Activated T-helper 1 cell treated with anti-CD3 and anti-CD28 coated beads, Interleukin-12 subunit alpha, Interleukin-12 subunit beta, Interleukin-2, Interleukin-4 antibody, amounts not matched to agents 30 ng/mL and 10 ng/mL and 1 ng/mL, durations not matched to agents 14 hours and 24 hours and 36 hours (primary cell): ENCODE measurements around the gene GOLGA5. TPM values are rescaled to one million over a fixed set of nuclear protein-coding genes. Genes with fewer than 3 reads are reported as not detected.
"Not testable (repeated sequence)": the region's sequence is repeated elsewhere in the genome, so short reads cannot be mapped to it uniquely, and the experiment has no call there.

ENCODE experiments used
- DNase-seq: peaks from one replicate; pipeline ENCODE4 v3.0.0; 2021; ENCODE audit warnings: low spot score
- H3K27ac Mint-ChIP-seq: one replicate; pipeline ENCODE4 v1.8.0; 2021; ENCODE audit warnings: mild to moderate bottlenecking, mixed read lengths
- H3K27me3 Mint-ChIP-seq: one replicate; pipeline ENCODE4 v1.8.0; 2022; ENCODE audit warnings: mild to moderate bottlenecking, moderate library complexity, mixed read lengths; ENCODE audit not compliant: insufficient read depth
- H3K36me3 Mint-ChIP-seq: one replicate; pipeline ENCODE4 v1.8.0; 2021; ENCODE audit warnings: low read depth, mixed read lengths
- H3K4me1 Mint-ChIP-seq: one replicate; pipeline ENCODE4 v1.8.0; 2021; ENCODE audit warnings: low read depth, mixed read lengths
- H3K4me3 Mint-ChIP-seq: one replicate; pipeline ENCODE4 v1.8.0; 2021; ENCODE audit warnings: mild to moderate bottlenecking, moderate library complexity, mixed read lengths
- H3K9me3 Mint-ChIP-seq: one replicate; pipeline ENCODE4 v1.8.0; 2021; ENCODE audit warnings: mixed read lengths
- intact Hi-C: fragments of 100-400 bp; cut with micrococcal nuclease; formaldehyde crosslinking; loops from one replicate; pipeline ENCODE4 v1.15.1; 2024
- total RNA-seq: library from RNA; stranded (reverse); gene quantifications from 2 replicates; pipeline ENCODE4 v1.2.3, GENCODE V29; 2022

Gene GOLGA5
- total RNA-seq, 1 donor from 2014 or later: 22.6 TPM

DNA sequence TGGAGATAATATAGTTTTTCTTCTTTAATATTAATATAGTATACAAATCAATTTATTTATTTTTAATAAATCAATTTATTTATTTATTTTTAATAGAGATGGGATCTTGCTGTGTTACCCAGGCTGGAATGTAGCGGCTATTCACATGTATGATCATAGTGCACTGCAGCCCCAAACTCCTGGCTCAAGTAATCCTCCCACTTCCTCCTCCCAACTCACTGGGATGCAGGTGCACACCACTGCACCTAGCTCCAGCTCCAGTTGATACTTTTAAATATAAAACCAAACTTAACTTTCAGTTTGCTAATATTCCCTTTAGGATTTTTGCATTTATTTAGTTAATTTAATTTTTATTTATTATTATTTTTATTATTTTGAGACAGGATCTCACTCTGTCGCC lies 8.6 kb downstream of the GOLGA5 start:
- intact Hi-C loops: no loop called here
- Mint-ChIP-seq H3K9me3 (no peaks in the 10 kb centered on the region), H3K4me3 (no peak overlapping the region), H3K36me3 (peaks cover 46% of the 10 kb centered on the region), H3K4me1 (peaks cover 43% of the 10 kb centered on the region), H3K27me3 (no peaks in the 10 kb centered on the region), H3K27ac (no peak overlapping the region)
- DNase-seq: no peak

DNA sequence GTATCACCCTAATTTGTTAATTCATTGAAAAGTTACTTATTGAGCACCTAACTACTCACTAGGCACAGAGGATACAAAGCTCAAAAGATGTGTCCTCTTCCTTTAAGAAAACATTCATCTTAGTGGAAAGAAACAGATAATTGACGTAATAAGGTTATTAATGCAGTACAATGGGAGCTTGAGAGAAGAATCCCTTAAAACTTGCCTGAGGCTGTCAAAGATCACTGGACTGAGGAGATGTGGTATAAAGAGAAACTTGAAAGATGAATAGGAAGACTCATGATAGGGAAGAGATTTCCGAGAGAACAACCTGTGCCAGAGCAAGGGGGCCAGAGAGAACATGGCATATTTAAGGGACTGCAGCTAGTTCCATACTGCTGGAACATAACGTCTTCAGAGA lies 19.1 kb downstream of the GOLGA5 start:
- Mint-ChIP-seq H3K27me3 (no peaks in the 10 kb centered on the region), H3K4me3 (no peak overlapping the region), H3K9me3 (no peaks in the 10 kb centered on the region), H3K36me3 (peaks cover 17% of the 10 kb centered on the region), H3K27ac (no peak overlapping the region), H3K4me1 (no peaks in the 10 kb centered on the region)
- no peak for DNase-seq
- intact Hi-C loops: no loop called here

DNA sequence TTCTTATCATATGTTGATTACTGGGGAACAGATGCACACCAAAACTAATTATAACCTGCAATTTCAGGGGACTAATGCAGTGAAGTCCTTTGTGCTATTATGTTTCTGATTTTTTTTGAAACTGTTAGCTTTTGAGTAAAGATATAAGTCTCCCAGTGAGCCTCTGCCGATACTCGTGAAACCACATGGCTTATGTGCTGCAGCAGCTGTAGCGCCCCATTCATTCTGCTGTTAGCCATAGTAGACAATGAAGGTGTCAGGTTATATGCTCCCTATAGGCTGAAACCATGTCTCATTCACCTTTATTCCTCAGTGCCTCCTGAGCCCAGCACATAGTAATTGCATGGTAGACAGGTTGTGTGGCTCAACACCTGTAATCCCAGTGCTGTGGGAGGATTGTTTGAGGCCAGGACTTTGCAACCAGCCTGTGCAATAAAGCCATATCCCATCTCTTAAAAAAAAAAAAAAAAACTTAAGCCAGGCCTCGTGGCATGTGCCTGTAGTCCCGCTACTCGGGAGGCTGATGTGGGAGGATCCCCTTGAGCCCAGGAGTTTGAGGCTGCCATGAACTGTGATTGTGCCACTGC lies 25.0 kb downstream of the GOLGA5 start:
- no peaks in the 10 kb centered on the region for H3K4me1 Mint-ChIP-seq
- H3K4me3 Mint-ChIP-seq: no peak overlapping the region
- H3K27me3 Mint-ChIP-seq: no peaks in the 10 kb centered on the region
- H3K27ac Mint-ChIP-seq: no peak overlapping the region
- H3K9me3 Mint-ChIP-seq: no peaks in the 10 kb centered on the region
- peaks cover 34% of the 10 kb centered on the region for H3K36me3 Mint-ChIP-seq
- DNase-seq: no peak
- intact Hi-C loops: no loop called here

DNA sequence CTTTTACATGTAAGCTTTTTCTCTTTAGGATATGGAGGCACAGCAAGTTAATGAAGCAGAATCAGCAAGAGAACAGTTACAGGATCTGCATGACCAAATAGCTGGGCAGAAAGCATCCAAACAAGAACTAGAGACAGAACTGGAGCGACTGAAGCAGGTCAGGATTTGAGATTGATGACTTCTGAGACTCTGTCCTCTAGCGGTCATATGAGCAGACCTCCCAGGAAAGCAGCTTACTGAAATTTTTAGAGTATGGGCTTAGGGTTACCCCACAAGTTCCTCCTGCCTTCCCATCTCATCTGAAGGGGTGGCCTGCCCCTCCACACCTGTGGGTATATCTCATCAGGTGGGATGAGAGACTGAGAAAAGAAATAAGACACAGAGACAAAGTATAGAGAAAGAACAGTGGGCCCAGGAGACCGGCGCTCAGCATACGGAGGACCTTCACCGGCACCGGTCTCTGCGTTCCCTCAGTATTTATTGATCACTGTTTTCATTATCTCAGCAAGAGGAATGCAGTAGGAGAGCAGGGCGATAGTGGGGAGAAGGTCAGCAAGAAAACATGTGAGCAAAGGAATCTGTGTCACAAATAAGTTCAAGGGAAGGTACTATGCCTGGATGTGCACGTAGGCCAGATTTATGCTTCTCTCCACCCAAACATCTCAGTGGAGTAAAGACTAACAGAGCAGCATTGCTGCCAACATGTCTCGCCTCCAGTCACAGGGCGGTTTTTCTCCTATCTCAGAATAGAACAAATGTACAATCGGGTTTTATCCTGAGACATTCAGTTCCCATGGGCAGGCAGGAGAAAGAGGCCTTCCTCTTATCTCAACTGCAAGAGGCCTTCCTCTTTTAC lies 25.8 kb downstream of the GOLGA5 start:
- not testable (repeated sequence) for H3K9me3 Mint-ChIP-seq
- peaks cover 40% of the 10 kb centered on the region for H3K36me3 Mint-ChIP-seq

DNA sequence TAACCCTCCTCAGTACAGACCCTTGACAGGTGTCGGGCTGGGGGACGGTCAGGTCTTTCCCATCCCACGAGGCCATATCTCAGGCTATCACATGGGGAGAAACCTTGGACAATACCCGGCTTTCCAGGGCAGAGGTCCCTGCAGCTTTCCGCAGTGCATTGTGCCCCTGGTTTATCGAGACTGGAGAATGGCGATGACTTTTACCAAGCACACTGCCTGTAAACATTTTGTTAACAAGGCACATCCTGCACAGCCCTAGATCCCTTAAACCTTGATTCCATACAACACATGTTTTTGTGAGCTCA lies 26.4 kb downstream of the GOLGA5 start:
- DNase-seq, H3K9me3 Mint-ChIP-seq, H3K4me3 Mint-ChIP-seq, H3K27ac Mint-ChIP-seq, H3K4me1 Mint-ChIP-seq, H3K27me3 Mint-ChIP-seq, intact Hi-C loops: not testable (repeated sequence)
- peaks cover 36% of the 10 kb centered on the region for H3K36me3 Mint-ChIP-seq

More for the DNA sequence above, 25.8 kb downstream of the GOLGA5 start:
- H3K4me1 Mint-ChIP-seq, DNase-seq, intact Hi-C loops, H3K27me3 Mint-ChIP-seq, H3K27ac Mint-ChIP-seq, H3K4me3 Mint-ChIP-seq: not testable (repeated sequence)

DNA sequence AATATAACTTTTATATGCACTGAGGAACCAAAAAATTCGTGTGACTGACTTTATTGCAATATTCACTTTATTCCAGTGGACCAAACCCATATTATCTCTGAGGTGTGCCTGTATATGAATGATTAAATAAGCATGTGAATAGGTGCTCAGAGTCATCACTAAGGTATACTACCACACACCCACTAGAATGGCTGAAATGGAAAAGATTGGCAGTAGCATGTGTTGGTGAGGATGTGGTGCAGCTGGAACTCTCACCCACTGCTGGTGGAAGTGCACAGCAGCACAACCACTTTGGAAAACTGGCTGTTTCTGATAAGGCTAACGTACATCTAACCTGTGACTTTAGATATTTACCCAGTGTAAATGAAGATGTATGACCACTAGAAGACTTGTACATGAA lies 36.8 kb downstream of the GOLGA5 start:
- Mint-ChIP-seq H3K27ac (no peak overlapping the region), H3K4me3 (no peak overlapping the region), H3K9me3 (no peaks in the 10 kb centered on the region), H3K4me1 (no peaks in the 10 kb centered on the region), H3K27me3 (no peaks in the 10 kb centered on the region), H3K36me3 (peaks cover 35% of the 10 kb centered on the region)
- no peak for DNase-seq
- intact Hi-C loops: no loop called here

DNA sequence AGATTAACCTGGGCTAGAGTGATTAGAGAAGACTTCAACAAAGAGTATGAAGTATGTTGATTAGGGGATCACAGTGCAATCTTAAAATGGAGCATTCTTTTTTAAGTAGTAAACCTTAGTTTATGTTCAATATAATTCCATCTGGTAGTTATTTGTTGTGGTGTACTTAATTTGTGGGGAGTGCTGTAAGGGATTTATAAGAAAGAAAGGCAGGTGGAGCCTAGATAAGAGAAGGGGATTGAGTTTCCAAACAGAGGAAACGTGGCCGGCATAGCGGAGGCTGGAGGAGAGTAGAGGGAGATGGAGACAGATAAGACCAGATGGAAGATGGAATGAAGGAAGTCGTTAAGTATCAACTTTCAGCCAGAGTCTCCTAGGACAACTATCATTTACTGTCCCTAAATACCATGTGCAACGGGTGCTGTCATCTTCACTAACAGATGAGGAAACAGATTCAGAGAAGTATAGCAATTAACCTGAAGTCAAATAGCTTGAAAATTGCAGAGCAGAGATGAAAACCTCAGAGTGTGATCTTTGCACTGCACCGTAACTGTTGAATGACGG lies 38.1 kb downstream of the GOLGA5 start:
- Mint-ChIP-seq H3K36me3 (peaks cover 37% of the 10 kb centered on the region), H3K9me3 (no peaks in the 10 kb centered on the region), H3K27ac (no peak overlapping the region), H3K4me1 (no peaks in the 10 kb centered on the region), H3K27me3 (no peaks in the 10 kb centered on the region), H3K4me3 (no peak overlapping the region)
- no peak for DNase-seq
- intact Hi-C loops: no loop called here

DNA sequence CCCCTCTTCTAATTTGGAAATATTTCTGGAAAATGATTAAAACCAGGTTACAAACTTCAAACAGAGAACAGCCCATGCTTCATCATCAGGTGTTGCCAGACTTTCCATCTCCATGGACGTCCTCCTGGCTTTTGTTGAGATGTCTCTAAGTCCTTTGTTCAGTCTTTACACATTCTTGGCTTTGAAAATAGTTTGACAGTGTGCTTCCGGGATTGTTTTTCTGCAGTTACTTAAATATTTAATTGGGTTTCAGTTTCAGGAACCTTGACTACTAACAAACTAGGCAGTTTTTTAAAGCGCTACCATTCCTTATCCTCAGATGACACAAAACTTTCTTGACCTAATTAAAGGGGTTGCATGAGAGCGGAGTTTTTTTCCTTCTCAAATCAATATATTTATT lies 47.8 kb downstream of the GOLGA5 start:
- Mint-ChIP-seq H3K27ac (no peak overlapping the region), H3K4me3 (no peak overlapping the region), H3K36me3 (peaks cover 40% of the 10 kb centered on the region), H3K27me3 (no peaks in the 10 kb centered on the region), H3K4me1 (peaks cover 23% of the 10 kb centered on the region), H3K9me3 (peaks cover 6% of the 10 kb centered on the region)
- intact Hi-C loops: no loop called here
- DNase-seq: no peak

DNA sequence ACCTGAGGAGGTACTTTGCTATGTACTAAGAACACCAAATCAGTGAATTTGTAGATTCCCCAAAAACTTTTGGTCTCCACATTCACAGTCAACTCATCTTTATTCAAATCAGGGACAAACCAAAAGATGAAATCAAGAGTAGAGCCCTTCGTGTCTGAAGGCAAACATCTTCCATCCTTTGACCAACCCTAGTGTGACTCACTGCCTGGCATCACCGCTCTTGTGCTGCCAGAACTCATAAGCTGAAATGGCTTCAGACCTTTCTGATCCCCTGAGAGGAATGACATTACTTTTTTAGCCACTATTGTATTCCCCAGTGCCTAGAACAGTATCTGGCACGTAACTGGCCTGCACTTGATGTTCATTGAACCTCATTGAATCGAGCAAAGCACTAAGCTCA lies 50.1 kb downstream of the GOLGA5 start:
- Mint-ChIP-seq H3K4me3 (no peak overlapping the region), H3K36me3 (peaks cover 20% of the 10 kb centered on the region), H3K27ac (no peak overlapping the region), H3K27me3 (no peaks in the 10 kb centered on the region), H3K4me1 (peaks cover 32% of the 10 kb centered on the region), H3K9me3 (peaks cover 6% of the 10 kb centered on the region)
- no peak for DNase-seq
- intact Hi-C loops: no loop called here

DNA sequence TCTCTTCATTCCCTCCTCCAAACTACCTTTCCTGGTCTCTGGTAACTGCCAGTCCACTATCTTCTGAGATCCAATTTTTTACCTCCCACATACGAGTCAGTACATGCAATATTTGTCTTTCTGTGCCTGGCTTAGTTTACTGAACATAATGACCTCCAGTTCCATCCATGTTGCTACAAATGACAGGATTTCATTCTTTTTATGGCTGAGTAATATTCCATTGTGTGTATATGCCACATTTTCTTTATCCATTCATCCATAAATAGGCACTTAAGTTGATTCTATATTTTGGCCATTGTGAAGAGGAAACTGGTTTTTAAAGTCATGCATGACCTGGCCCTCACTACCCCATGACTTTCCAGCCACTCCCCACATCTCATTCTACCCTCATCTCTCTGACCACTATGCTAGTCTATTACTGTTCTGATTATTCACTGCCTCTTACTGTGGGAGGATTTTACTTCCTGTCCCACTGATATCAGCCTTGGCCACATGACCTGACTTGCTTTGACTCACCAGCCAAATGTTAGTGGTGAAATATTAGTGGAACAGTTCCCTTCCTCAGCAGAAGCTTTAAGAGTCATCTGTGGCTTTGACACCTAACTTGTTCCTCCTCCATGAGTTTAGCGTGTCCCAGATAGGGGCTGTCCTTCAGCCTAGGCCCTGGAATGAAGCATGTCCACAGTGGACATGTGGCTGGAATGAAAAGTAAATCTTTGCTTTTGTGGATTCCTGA lies 52.2 kb downstream of the GOLGA5 start:
- intact Hi-C loops: no loop called here
- Mint-ChIP-seq H3K9me3 (peaks cover 6% of the 10 kb centered on the region), H3K4me3 (no peak overlapping the region), H3K36me3 (peaks cover 12% of the 10 kb centered on the region), H3K4me1 (peaks cover 32% of the 10 kb centered on the region), H3K27ac (no peak overlapping the region), H3K27me3 (no peaks in the 10 kb centered on the region)
- DNase-seq: no peak

DNA sequence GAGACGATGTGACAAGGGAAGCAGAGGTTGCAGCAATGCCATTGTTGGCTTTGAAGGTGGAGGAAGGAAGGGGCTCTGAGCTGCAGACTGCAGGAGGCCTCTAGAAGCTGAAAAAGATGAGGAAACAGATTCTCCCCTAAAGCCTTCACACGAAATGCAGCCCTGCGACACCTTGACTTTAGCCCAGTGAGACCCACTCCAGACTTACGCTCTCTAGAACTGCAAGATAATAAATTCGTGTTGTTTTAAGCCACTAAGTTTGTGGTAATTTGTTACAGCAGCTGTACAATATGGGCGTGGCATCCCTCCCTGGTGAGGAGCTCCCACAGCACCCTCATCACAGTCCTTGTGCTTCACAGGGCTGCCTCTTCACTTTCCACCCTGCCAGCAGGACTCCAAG lies 53.2 kb downstream of the GOLGA5 start:
- DNase-seq: no peak

DNA sequence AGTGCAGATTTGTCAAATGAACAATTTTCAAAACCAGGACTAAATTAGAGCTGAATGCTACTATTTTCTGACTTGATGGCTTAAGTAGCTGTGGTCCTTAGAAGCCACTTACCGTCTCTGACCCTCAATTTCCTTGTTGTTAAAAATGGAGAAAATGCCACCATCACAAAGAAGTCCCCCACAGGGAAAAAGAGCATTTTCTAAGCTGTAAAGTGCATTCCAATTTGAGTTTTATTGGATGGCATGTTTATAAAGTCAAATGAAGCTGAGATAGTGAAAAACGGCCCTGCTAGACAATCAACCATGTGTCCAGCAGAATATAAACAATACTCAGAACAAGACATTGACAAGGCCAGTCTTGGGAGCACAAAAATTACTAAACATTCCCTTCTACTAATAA lies 53.6 kb downstream of the GOLGA5 start:
- H3K27ac Mint-ChIP-seq: no peak overlapping the region

More for the DNA sequence above, 53.2 kb downstream of the GOLGA5 start:
- no peak overlapping the region for H3K4me3 Mint-ChIP-seq
- no peaks in the 10 kb centered on the region for H3K27me3 Mint-ChIP-seq
- peaks cover 13% of the 10 kb centered on the region for H3K9me3 Mint-ChIP-seq
- peaks cover 8% of the 10 kb centered on the region for H3K36me3 Mint-ChIP-seq
- no peak overlapping the region for H3K27ac Mint-ChIP-seq
- H3K4me1 Mint-ChIP-seq: peaks cover 32% of the 10 kb centered on the region
- intact Hi-C loops: no loop called here

DNA sequence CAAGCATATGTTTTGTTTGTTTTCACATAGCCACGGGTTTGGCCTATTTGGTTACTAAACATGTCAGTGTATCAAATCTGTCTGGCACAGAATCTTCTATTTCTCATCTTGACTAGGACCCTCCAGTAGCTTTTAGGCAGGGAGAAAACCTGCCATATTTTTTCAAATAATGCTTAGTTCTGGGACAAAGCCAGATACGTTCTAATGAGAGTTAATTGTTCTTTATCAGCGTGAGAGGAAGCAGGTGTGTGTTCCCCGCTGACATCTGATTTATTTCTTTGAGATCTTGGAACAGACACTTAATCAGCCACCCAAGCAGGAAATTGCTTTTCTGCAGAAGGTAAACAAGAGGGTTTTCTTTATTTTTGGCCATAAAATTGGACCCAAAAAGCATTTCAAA lies 54.8 kb downstream of the GOLGA5 start:
- no peak for DNase-seq
- no peak overlapping the region for H3K27ac Mint-ChIP-seq
- H3K27me3 Mint-ChIP-seq: no peaks in the 10 kb centered on the region
- H3K4me1 Mint-ChIP-seq: peaks cover 28% of the 10 kb centered on the region
- peaks cover 8% of the 10 kb centered on the region for H3K36me3 Mint-ChIP-seq
- H3K9me3 Mint-ChIP-seq: peaks cover 16% of the 10 kb centered on the region
- intact Hi-C loops: no loop called here
- no peak overlapping the region for H3K4me3 Mint-ChIP-seq

More for the DNA sequence above, 53.6 kb downstream of the GOLGA5 start:
- Mint-ChIP-seq H3K4me1 (peaks cover 32% of the 10 kb centered on the region), H3K4me3 (no peak overlapping the region), H3K9me3 (peaks cover 15% of the 10 kb centered on the region), H3K27me3 (no peaks in the 10 kb centered on the region), H3K36me3 (peaks cover 8% of the 10 kb centered on the region)
- intact Hi-C loops: no loop called here
- DNase-seq: no peak
